Parathyroid adenoma (tissue), 2 donors: ENCODE measurements around the gene CRACR2A.

Experiments
- H2AFZ ChIP-seq: fragments of 300-600 bp; sonication (generic); one replicate; pipeline ENCODE4 v1.7.0; 2017; ENCODE audit warnings: antibody characterized with exemption, mild to moderate bottlenecking
- H3K27ac ChIP-seq: fragments of 300-600 bp; sonication (generic); one replicate; pipeline ENCODE4 v1.7.0; 2017
- H3K27me3 ChIP-seq: fragments of 300-600 bp; sonication (generic); one replicate; pipeline ENCODE4 v1.7.0; 2017; ENCODE audit warnings: low read length; ENCODE audit not compliant: control insufficient read depth, insufficient read depth
- H3K36me3 ChIP-seq: fragments of 300-600 bp; sonication (generic); one replicate; pipeline ENCODE4 v1.7.0; 2017; ENCODE audit warnings: low read length; ENCODE audit not compliant: control insufficient read depth, insufficient read depth
- H3K4me1 ChIP-seq: fragments of 300-600 bp; sonication (generic); one replicate; pipeline ENCODE4 v1.7.0; 2017; ENCODE audit warnings: control low read depth
- H3K4me2 ChIP-seq: fragments of 300-600 bp; sonication (generic); one replicate; pipeline ENCODE4 v1.7.0; 2017; ENCODE audit warnings: low read length
- H3K4me3 ChIP-seq: fragments of 300-600 bp; sonication (generic); one replicate; pipeline ENCODE4 v1.7.0; 2017; ENCODE audit warnings: low read depth, low read length
- H3K79me2 ChIP-seq: fragments of 300-600 bp; sonication (generic); one replicate; pipeline ENCODE4 v1.7.0; 2017; ENCODE audit warnings: control low read depth
- H3K9ac ChIP-seq: fragments of 300-600 bp; sonication (generic); one replicate; pipeline ENCODE4 v1.7.0; 2017; ENCODE audit warnings: mild to moderate bottlenecking
- H3K9me3 ChIP-seq: fragments of 300-600 bp; sonication (generic); one replicate; pipeline ENCODE4 v1.7.0; 2017; ENCODE audit warnings: low read length; ENCODE audit not compliant: control insufficient read depth
- CTCF ChIP-seq: fragments of 300-600 bp; sonication (generic); IDR thresholded peaks from one replicate; pipeline ENCODE4 v1.7.0; 2017; ENCODE audit warnings: antibody characterized with exemption, mild to moderate bottlenecking
- donor health status: primary hyperparathyroidism.

Gene CRACR2A

GRCh38 chr12:3615862-3616261 lies 137.0 kb downstream of the CRACR2A start:
- TF ChIP-seq CTCF: no peak
- no peaks in the 10 kb centered on the region for H3K36me3 ChIP-seq
- no peak overlapping the region for H3K4me3 ChIP-seq
- no peak overlapping the region for H3K27ac ChIP-seq
- H2AFZ ChIP-seq: no peak overlapping the region
- H3K9me3 ChIP-seq: no peaks in the 10 kb centered on the region
- H3K9ac ChIP-seq: no peak overlapping the region
- H3K4me2 ChIP-seq: no peak overlapping the region
- H3K4me1 ChIP-seq: no peaks in the 10 kb centered on the region
- H3K27me3 ChIP-seq: no peaks in the 10 kb centered on the region
- H3K79me2 ChIP-seq: no peaks in the 10 kb centered on the region

GRCh38 chr12:3614806-3615466 lies 138.0 kb downstream of the CRACR2A start:
- no peaks in the 10 kb centered on the region for H3K27me3 ChIP-seq
- no peaks in the 10 kb centered on the region for H3K9me3 ChIP-seq
- no peak overlapping the region for H3K4me2 ChIP-seq
- H3K36me3 ChIP-seq: no peaks in the 10 kb centered on the region
- H3K27ac ChIP-seq: no peak overlapping the region
- no peaks in the 10 kb centered on the region for H3K4me1 ChIP-seq
- no peak for TF ChIP-seq CTCF
- no peak overlapping the region for H3K9ac ChIP-seq
- H3K4me3 ChIP-seq: no peak overlapping the region
- H2AFZ ChIP-seq: no peak overlapping the region
- no peaks in the 10 kb centered on the region for H3K79me2 ChIP-seq

GRCh38 chr12:3613641-3614395 lies 139.1 kb downstream of the CRACR2A start:
- Histone ChIP-seq H3K4me1 (no peaks in the 10 kb centered on the region), H3K36me3 (no peaks in the 10 kb centered on the region), H3K4me2 (no peak overlapping the region), H2AFZ (no peak overlapping the region), H3K9me3 (no peaks in the 10 kb centered on the region), H3K4me3 (no peak overlapping the region), H3K79me2 (no peaks in the 10 kb centered on the region), H3K27ac (no peak overlapping the region), H3K27me3 (no peaks in the 10 kb centered on the region), H3K9ac (no peak overlapping the region)
- TF ChIP-seq CTCF: no peak

GRCh38 chr12:3611860-3612703 lies 140.8 kb downstream of the CRACR2A start:
- H3K9ac ChIP-seq: no peak overlapping the region
- no peaks in the 10 kb centered on the region for H3K27me3 ChIP-seq
- no peak for TF ChIP-seq CTCF
- no peak overlapping the region for H2AFZ ChIP-seq
- no peak overlapping the region for H3K27ac ChIP-seq
- peaks cover 7% of the 10 kb centered on the region for H3K4me1 ChIP-seq
- no peaks in the 10 kb centered on the region for H3K9me3 ChIP-seq
- H3K36me3 ChIP-seq: no peaks in the 10 kb centered on the region
- H3K79me2 ChIP-seq: no peaks in the 10 kb centered on the region
- no peak overlapping the region for H3K4me2 ChIP-seq
- no peak overlapping the region for H3K4me3 ChIP-seq
